DMS79 treated with DMSO at 0.1 percent for 48 hours (cell line): ENCODE data around the gene SP6.

Experiments used
- DNase-seq: peaks from one replicate; lab custom pipeline; 2025; lab: John Stamatoyannopoulos, UW

SP6 gene

DNA sequence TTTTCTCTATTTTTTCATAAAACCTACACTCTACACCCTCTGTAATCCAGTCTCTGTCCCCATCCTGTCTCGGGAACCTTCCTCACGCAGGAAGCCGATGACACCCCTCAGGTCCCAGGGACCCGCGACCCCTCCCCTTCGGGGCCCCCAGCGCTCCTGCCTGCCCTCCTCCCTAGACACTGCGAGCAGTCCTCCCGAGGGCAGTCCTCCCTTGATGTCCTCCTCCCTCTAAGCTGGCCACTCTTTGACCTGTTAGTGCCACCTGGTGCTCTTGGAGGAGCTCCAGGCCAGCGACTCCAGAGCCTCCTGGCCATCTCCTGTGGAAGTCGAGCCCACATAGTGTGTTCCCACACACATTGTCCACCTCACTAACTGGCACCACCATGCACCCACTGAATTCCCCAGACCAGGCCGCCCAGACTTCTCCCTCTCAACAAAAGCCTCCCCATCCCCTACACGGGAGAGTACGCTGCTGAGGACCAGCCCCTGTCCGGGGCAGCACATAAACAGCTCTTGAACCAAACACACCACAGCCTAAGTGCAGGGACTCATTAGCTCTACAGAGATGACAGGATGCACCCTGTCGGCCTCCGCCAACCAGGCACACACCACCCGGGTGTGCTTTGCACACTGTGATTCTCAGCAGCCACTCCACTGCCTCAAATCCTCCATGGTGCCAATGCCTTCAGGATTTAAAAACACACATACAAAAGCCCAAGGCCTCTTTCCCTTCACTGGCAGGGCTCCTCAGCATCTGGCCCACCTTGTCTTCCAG lies 38.6 kb downstream of the SP6 start:
- DNase-seq = no peak

DNA sequence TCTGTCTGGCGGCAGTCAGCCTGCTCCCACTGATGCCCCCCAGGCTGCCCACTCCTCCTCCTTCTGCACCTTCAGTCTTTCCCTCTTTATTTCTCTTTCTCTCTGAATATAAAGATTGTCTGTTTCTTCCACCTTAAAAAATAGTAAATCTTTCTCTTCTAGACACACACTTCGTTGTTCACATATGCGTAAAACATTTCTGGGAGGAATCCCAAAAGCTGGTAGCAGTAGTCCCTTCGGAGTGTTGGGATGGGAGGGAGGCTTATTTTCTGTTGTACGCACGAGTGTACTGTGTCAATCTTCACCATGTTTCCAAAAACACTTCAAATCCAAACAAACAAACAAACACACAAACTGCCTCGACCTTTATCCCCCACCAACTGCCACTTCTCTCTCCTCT lies 39.3 kb downstream of the SP6 start:
- no peak for DNase-seq

DNA sequence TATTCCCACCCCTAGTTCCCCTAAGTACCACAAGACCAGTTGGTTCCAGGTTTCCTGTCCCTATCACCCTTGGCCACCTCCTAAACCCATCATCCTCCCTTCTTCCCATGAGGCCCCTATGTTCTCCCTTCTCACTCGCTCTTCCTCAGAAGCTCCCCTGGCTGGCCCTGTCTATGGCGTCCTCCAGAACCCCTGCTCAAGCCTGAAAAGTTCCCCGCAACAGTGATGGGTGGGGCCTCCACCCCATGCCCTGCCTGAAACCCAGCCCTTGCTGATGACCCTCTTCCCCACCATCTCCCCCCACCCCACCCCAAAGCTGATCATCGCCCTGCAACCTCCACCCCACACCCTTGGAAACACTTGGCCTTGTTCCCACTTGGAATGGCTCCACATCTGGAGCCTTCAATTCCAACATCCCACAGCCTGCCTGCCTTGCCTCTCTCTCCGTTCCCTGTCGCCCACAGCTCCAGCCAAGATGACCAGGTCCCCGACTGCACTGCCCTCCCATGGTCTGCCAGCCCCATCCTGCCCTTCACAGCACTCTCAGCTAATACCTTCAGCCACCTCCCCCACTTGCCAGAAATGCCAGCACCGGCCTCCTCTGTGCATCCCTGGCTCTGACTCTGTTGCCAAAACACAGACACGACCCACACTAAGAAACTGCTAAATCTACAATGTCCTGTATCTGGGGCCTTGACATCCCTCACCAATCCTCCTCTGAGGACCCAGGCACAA lies 39.9 kb downstream of the SP6 start:
- DNase-seq = no peak

DNA sequence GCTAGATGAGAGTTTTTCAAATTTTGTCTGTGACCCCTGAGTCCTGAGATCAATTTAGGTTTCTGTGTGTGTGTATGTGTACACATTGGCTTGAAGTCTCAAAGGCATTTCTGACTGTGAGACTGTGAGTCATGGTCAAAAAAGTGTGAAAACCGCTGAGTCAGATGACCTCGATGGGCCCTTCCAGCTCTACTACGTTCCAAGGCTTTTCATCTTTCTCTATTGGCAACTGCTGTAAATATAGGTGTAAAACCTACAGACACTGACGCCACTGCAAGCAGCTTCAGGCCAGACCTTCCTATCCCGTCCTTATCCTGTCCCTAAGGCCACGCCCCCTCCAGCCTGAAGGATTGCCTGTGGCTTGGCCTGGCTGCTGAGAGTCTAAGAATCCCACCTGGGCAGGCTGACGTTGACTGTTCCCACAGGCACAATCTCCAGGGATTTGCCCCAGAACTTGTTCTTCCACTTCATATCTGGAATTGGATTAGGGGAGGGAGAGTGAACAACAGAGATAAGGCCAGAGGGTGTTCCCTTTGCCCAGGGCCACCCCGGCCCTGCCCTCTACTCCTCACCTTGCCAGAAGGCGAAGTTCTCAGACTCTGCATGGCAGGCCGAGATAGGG lies 40.7 kb downstream of the SP6 start:
- DNase-seq = peak; percentile 42

DNA sequence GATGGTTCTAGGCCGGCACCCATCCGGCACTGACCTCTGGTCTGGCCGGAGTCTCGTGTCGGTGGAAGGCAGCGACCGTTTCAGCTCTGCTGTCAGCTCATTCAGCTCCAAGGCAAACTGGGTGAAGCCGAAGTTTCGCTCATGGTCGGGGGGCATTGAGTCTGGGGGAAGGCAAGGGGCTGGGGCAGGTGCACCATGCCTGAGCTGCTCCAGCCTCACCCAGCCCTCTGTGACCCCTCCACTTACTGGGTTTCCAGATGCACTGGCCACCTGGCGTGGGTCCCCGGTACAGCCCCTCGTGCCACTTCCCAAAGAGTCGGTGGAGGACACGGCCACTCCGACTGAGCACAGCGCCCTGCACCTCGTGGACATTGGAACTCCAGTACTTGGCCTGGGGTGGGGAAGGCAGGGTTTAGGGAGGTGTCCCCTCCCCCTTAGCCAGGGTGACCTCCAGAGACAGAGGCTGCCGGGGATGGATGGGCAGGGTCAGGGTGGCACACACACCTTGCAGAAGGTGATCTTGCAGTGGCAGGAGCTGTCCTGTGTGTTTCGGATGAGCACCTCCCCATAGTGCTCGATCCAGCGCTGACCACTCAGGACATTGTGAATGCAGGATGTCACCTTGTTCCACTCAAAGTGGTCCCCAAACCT lies 42.0 kb downstream of the SP6 start:
- no peak for DNase-seq

DNA sequence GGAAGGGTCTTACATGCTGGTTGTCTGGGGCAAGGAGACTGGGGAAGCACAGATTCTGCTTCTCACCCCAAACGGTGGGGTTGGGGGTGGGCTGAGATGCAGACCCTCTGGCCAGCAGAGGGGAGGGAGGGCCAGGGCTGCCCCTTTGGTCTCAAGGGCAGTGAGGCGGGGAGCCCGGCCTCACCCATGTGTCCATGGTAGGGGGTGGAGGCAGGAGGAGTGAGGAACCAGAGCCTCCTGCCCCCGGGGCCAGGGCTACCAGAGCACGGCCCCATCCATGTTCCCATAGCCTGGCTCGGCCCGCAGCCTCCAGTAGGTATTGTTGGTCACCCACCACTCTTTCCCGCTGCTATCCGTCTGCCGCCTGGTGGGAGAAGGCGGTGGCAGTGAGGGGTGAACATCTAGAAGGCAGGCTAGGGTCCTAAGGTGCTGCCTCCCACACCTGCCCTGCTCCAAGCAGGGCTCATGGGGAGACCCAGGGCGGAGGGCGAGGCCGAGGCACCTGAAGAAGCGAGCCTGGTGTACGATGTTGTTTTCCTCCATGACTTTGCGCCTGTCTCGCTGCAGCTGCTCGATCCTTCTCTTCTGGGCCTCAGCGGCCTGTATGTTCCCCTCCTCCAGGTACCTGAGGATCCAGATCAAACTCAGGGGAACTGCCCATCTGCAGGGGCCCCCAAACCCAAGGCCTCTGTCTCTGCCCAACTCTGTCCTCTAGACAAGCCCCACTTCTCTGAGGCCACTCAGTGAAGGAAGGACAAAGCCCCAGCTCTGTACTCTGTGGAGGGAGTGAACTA lies 42.7 kb downstream of the SP6 start:
- DNase-seq = no peak

DNA sequence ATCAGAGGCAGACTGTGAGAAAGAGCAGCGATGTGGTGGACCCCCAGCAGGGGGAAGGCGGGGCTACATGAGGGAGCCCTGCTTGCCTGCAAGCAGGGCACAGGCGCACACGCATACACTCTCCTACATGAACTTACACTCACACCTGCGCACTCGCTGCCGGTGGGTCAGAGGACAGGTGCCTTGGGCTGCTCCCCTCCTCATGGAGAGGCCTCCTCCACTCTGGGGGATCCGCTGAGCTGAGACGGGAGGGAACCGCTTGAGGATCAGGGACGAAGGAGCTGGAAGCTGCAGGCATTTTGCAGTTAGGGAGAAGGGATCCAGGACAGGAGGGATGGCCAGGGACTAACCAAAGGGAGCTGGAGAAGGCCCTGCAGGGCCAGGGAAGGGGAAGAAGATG lies 43.5 kb downstream of the SP6 start:
- DNase-seq = no peak

DNA sequence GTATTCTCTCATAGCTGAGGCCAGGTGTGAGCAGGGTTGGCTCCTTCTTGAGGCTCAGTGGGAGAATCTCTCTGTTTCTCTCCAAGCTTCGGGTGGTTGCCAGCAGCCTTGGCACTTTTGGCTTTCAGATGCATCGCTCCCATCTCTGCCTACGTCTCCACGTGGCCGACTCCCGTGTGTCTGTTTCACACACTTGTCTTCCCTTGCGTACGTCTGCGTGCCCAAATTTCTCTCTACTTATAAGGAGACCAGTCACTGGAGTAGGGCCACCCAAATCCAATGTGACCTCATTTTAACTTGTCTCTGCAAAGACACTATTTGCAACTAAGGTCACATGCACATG lies 44.1 kb downstream of the SP6 start:
- no peak for DNase-seq

DNA sequence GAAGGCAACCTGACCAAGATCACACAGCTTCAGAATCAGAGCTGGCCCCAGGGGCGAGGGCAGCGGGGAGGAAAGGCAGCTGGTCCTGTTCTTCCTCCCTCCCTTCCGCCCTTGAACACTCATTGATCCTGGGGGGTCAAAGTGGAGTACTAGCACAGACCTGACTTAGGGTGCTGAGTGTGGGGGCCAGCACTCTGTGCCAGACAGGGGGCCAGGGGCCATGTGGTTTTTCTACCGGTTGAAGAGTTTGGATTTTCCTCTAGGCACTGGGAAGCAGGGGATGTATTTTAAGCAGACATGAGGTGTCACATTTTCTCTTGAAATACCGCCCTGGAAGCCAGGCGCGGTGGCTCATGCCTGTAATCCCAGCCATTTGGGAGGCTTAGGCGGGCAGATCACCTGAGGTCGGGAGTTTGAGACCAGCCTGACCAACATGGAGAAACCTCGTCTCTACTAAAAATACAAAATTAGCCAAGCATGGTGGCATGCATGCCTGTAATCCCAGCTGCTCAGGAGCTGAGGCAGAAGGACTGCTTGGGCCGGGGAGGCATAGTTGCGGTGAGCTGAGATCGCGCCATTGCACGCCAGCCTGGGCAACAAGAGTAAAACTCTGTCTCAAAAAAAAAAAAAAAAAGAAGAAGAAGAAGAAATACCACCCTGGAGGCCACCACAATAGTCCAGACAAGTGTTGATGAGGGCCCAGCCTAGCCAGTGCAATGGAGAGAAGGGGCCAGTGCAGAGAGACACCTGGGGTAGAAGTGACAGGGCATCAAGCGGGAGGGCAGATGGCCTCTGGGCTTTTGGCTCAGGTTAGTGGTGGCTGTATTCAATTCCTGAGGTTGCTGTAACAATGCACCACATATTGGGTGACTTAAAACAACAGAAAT lies 44.7 kb downstream of the SP6 start:
- no peak for DNase-seq

DNA sequence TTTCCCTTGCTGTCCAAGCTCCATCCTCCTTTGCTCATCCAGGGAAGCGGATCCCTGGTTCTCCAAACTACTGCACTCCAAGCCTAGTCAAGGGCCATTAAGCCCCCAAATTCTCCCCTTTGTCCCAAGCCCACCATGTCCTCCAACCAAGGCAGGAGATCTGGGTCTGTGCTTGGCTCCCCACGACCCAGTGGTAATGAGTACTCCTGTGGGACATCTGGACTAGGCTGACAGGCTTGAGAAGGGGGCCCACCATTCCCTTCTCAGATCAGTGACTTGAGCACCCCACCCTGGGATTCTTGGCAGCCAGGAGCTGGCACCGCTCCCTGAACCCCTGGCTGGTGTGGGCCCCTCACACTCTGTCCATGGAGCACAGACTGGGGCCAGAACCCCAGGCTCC lies 46.5 kb downstream of the SP6 start:
- DNase-seq = no peak

DNA sequence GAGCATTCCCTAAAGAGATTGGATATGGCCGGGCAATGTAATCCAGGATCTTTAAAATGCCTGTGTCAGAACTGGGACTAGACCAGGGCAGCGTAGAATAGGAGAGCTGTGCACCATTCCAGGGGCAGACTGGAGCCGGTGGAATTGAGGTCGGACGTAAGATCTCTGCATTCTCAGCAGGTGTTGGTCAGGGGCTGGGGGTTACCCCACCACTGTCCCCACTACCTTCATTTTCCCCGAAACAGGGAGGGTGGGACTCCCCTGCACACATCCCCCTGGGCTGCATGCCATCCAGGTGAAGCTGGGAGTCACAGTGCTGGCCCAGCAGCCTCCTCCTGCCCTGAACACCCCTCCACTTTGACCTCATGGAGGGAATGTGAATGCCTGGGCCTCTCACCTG lies 47.2 kb downstream of the SP6 start:
- no peak for DNase-seq

DNA sequence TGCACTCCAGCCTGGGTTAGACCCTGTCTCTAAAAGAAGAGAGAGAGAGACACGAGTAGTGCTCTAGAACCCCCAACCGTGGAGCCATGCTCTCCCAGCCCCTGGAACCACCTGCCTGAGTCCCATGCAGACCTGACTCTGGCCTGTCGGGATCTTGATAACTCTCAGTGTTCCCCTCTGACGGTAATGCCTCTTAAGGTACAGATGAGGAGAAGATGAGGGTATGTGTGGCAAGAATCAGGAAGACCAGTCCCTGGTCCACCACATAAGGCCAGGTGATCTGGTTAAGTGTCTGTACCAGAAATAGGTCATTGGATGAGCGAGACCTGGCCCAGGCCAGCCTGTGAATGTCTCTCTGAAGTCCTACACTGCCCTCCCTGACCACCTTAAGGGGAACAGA lies 47.8 kb downstream of the SP6 start:
- no peak for DNase-seq

DNA sequence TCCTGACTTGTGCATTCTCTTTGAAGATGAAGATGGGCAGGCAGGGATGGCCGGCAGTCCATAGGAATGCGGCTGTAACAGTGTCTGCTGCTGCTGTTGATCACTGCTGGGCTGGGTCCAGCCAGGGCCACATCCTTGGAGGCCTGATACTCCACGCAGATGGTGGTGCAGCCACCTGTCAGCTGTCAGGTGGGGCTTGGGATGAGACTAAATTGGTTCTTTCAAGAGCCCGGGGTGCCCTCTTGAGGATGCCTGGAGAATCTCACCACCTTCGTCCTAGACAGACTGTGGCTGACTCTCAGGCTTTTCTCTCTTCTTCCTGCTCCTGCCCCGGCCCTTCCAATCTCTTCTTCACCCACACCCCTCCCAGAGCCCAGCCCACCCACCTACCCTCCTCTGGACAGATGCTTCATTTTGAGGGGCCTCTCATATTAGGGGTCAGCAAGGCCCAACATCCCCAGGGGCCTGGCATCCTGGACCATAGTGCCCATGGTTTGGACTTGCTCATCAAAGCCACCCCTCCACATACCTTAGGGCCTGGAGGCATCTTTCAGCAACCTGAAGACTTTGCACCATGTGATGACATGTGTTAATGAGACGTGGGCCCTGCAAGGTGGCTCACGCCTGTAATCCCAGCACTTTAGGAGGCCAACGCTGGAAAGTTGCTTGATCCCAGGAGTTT lies 48.5 kb downstream of the SP6 start:
- DNase-seq = peak; percentile 37

DNA sequence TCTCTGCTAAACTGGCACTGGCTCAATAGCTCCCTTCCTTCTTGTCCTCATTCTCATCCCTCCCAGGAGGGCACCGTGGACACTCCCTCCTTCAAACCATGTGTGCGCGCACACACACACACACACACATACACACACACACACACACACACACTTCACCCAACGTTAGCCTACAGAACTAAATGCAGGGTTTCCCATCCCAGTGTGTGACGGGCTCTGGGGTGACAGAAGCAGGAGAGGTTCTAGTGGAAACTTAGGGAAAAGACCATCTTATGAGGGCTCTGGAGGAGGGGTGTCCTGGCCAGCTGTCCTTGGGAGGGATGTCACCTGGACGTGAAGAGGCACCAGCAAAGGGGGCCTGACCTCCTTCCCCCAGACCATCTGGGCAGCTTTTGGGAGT lies 49.1 kb downstream of the SP6 start:
- no peak for DNase-seq

DNA sequence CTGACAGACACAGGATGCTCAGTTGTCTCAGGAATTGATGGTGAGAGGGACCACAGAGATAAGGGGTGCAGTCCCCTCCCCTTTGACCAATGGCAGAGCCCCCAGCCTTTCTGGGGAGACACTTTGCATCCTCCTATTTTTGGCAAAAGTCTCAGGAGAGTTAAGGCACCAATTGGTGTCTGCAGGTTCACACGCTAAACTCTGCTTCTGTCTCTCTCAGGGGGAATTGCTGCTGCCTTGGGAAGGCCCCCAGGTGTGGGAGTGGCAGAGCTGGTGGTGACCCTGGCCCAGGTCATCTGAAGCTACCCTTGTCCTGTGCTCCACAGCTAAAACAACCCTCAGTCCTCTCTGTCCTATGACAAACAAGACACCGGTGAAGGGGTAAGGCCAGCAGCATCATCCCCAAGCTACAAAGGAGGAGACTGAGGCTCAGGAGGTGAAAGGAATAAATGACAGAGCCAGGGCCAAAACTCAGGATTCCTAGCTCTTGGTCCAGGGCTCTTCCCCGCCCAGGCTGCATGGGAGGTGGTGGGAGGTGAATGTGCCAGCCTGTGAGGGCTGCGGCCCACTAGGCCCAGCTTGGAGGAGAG lies 49.7 kb downstream of the SP6 start:
- no peak for DNase-seq

DNA sequence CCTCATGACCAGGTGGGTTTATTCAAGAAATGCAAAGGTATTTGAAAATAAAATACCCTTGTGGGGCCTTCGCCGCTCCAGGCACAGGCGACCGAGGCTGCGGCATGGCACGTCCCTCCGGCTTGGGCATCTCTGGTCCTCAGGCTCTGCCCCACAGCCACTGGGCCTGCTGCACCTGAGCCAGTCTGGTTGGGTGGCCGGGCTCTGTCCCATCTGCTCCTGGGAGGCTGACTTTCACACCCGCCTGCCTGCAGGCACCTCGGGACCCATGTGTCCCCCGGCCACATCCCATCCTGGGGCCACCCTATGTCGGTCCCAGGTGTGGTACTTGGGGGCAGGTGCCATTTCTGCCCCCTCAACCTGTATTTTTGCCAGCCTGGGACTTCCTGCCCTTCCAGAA lies 50.3 kb downstream of the SP6 start:
- no peak for DNase-seq

DNA sequence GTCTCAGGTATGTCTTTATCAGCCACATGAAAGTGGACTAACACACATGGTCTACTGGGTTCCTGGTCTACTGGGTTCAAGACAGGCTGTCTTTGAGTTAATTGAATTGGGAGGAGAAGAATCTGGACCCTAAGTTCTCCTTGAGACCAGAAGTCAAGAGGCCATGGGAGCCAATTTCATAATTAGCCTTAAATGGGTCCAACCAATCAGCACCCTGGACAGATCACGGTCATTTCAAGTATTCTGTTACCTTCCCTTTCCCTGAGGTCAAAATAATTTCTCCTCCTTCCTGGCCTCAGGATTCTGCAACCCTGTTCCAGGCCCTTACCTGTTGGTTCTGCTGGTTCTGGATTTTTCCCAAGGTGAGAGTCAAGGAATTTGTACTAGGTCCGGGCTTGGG lies 53.2 kb downstream of the SP6 start:
- DNase-seq = no peak
